Measurements from ENCODE around the gene UROC1. TPM values are rescaled to one million over a fixed set of nuclear protein-coding genes. Genes with fewer than 3 reads are reported as not detected.

Gene UROC1
- total RNA-seq, 2 donors from 2014 or later: not detected

DNA sequence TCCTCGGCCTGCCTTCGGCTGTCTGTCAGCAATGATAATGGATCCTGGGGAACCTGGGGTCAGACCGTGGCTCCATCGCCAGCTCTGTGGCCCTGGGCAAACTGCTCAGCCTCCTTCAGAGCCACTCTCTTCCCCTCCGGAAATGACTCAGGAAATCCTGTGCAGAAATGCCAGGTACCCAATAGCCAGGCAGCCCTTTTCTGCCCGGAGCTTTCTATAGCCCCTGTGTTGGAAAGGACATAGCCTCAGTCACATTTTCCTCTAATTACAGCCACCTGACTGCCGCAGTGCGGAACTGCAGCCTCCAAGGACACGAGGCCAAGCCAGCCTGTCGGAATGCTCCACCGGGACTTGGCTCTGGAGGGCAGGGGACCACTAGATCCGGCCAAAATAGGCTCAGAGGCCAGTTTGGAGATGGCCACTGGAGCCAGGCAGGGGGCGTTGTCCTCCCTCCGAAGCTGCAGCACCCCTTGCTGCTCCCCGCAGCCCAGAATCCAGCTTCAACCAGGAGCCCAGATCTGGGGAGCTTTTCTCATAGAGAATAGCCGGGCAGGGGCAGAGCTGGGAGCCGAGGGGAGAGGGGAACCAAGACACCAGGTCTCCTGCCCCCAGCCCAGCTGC is 30.3 kb downstream of the UROC1 start:
- intact Hi-C loops (cut with DNase I): no loop called here
- DNase-seq (peak; percentile 36), ATAC-seq (peak; percentile 41 to 58)

DNA sequence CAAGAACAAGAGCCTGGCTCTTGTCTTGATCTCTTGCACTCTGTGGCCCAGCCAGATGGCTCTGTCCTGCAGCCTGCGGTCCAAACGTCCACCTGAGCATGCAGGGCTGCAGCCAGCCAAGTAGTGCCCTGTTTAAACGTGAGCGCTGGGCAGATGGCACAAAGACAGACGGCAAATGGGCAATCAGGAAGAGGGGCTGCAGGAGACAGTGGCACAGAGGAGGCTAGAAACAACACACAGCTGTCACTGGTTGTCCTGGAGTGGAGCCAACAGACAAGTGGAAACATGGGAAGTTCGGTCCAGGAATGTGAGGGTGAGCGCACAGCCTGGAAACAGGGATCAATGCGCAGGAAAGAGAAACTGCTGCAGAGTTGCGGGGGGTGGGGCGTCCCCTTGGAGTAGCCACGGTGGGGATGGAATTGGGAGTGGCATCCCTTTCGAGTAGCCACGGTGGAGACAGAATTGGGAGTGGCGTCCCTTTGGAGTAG is 31.2 kb downstream of the UROC1 start:
- DNase-seq: no peak
- no peak for ATAC-seq
- intact Hi-C loops (cut with DNase I): no loop called here

DNA sequence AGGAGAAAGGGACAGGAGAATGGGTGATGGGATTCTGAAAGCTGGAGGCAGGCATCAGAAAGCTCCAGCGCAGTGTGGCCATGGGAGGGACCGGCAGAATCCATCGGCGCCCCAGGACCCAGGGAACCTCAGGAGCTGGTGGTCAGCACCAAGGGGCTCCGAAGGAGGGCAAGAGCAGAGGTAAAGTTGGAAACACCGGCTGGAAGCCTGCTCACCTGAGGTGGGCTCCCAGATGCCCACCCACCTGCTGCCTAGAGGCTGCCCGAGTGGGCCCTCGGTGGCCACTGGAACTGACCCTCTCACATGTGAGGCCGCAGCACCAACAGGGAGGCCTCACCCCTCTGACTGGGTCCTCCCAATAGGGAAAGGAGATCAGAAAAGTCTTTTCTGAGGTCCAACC is 31.6 kb downstream of the UROC1 start:
- ATAC-seq (no peak), DNase-seq (no peak)
- intact Hi-C loops (cut with DNase I): no loop called here

DNA sequence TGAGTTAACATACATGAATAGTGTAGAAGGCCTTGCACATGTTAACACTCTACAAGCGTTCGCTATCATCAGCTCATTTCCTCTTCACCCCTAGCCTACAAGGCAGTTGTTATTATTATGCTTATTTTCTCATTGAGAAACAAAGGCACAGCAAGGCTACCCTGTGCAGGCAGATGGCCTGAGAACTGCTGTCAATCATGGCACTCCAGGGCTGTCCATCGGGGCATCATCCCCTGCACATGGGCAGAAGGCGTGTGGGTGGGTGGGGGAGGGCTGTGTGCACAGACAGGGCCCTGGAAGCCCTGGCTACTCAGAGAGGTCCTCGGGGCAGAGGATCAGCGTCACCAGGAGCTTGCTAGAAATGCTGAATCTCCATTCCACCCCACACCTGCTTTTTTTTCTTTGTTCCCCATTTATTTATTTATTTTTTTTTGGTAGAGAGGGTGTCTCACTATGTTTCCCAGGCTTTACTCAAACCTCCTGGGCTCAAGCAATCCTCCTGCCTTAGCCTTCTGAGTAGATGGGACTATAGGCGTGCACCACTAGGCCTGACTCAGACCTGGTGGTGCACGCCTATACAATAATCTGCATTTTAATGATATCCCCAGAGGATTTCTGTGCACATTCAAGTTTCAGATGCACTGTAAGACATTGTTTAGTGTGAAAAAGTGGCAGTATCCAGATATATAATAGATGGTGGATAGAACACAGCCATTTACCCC is 32.2 kb downstream of the UROC1 start:
- DNase-seq: no peak
- no peak for ATAC-seq
- intact Hi-C loops (cut with DNase I): no loop called here

DNA sequence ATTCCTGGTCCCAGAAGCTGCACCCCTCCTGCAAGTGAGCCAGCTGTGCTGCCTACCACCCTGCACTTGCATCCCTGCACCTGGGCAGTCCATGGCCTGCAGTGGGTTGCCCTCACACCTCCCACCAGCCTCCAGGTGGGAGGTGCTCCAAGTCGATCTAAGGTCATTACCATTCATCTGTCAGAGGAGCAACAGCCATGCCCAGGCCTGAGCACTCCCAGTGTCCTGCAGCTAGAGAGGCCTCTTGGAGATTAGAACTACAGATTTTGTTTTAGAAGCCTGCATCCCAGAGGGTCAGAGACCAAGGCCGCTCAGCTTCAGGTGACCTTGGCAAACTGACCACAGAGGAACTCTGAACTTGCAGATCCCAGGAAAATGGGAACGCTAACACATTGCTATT is 32.9 kb downstream of the UROC1 start:
- ATAC-seq: no peak
- no peak for DNase-seq
- intact Hi-C loops (cut with DNase I): no loop called here

DNA sequence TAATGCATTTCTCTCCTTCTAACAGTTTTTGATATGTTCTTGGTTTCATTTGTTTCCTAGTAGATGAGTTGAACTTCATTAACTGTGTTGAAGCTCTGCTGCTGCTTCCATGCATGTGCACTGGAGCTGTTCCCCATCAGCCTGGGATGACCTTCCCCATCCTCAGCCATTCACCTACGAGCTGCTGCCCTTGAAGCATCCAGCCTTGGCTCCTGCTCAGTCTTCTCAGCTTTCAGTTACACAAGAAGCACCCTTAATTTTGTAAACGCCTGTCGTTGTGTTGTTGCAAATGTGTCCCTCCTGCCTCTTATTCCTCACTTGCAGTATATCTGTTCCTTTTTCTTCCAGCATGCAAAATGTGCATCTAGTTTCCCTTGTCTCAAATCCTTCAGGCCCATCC is 33.4 kb downstream of the UROC1 start:
- ATAC-seq (no peak), DNase-seq (no peak)
- intact Hi-C loops (cut with DNase I): no loop called here

DNA sequence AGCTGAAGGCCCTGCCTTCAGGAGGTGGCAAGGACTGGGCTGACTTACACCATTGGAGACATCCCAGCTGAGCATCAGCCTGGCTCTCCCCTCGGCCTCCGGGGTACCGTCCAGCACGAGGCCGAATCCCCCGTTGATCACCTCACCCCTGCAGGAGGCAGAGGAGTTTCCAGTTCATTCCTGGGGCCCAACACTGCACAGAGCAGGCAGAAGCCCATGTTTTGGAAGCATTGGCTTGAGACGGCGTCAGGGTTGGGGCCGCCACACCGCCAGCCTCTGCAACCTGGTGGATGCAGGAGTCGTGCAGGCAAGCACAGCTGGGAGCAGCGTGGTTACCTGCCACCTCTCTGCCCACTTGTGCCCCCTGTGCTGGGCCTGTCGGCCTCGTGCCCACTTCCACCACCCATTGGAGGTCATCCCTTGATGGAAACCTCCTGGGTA is 34.2 kb downstream of the UROC1 start:
- intact Hi-C loops (cut with DNase I): no loop called here
- DNase-seq (no peak), ATAC-seq (no peak)

DNA sequence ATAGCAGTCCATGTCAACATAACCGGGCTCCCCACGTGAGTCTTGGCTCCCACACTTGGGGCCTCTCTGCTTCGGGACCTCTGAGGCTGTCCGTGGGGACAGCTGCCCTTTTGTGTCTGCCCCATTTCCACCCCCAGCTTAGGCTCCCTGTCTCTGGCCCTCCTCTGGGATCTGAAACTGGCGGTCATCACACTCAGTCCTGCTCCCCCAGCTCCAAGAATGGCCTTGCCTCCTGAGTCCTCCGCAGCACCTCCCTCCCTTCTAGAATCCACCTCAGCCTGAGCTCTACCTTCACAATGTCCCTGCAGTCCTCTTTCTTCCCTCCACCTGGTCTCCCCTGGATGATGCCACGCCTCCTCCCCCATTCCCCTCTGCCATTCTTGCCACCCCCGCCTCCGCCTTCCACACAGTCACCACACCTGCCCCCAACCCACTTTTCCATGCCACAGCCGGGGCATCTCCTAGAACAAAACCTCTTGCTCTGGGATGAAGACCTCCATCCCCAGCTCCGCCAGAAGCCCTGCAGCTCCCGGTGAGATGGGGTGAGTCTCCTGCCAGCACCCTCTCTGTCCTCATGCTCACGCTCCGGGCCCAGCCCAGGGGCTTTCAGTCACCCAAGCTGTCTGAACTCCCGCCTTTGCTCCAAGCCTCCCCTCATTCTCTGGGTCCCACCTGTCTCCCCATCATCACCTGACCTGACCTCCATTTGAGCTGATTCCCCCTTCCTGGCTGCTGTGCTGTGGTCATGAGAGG is 34.9 kb downstream of the UROC1 start:
- intact Hi-C loops (cut with DNase I): no loop called here
- DNase-seq: no peak
- no peak for ATAC-seq

DNA sequence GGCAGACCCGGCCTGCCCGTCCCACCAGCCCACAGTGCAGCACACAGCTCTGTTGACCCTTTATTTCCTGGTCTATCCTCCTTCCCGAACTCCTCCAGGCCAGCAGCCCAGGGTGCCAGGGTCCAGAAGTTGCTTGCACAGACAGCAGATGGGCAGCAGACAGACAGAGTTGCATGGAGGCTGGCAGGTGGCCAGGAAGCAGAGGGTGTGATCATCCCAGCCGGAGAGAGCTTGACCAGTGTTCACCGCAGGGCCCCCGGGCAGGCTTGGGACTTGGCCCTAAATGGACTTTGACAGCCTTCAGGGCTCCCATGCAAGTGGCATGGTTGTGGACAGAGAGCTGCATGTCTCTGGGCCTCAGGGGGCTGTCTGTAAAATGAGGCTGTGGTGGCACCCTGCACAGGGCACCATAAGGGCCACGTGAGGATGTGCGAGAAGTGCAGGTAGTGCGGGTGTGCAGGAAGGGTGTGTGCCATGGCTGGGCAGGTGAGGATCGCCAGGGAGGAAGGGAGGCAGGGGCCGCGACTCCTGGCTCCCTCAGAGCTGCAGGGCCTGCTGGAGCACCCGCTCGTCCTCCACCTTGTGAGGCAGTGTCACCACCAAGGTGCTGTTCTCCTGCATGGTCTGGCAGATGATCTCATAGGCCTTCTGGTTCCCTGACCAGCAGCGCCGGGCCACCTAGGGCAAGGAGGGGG is 35.6 kb downstream of the UROC1 start:
- DNase-seq: peak; percentile 66
- intact Hi-C loops (cut with DNase I): no loop called here
- ATAC-seq: peak; percentile 17 to 55

DNA sequence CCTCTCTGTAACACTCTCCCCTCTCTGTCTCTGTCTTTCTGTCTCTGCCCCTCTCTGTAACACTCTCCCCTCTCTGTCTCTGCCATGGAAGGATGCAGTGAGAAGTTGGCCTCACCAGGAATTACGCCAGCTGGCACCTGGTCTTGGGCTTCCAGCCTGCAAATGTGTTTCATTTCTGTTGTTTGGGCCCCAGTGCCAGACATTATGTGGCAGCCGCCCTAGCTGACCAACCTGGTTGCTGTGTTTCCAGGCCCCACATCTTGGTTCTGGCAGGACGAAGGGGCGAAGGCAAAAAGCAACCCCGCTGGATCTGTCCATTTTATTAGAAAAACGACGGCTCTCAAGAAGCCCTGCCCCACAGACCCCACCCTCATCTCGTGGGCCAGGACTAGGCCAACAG is 36.7 kb downstream of the UROC1 start:
- DNase-seq: no peak
- ATAC-seq: no peak

DNA sequence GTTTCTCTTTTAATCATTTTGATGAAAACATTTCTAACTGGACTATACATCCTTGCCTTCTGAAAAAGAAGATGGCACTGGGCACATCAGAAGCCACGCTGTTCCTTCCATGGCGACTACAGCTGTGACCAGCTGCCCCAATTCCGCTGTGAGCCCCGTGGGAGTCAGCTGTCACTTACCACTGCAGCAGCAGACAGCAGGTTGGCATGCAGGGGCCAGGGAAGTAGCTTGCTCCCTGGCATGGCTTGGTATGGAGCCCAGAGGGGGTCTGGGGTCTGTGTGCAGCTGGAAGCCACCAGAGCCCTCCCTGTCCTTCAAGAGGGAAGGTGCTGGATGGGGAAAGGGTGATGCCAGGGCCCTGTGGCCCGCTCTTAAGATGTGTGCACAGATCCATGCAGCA is 37.4 kb downstream of the UROC1 start:
- no peak for DNase-seq
- no peak for ATAC-seq
- intact Hi-C loops (cut with DNase I): no loop called here

More for the DNA sequence above, 36.7 kb downstream of the UROC1 start:
- intact Hi-C loops (cut with DNase I): no loop called here

DNA sequence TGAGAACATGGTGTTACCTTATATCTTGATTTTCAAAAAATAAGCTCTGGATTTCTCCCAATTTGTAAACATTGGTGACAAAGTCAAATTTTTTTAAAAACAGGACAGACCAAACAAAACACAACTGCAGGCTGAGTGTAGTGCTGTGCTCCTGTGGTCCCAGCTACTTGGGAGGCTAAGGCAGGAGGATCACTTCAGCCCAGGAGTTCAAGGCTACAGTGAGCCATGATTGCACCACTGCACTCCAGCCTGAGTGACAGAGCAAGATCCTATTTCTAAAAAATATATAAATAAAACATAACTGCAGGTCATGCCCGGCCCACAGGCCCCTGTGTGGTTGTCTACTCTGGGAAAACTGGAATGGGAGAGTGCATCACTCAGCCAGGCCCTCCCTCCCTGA is 37.9 kb downstream of the UROC1 start:
- ATAC-seq (no peak), DNase-seq (no peak)

DNA sequence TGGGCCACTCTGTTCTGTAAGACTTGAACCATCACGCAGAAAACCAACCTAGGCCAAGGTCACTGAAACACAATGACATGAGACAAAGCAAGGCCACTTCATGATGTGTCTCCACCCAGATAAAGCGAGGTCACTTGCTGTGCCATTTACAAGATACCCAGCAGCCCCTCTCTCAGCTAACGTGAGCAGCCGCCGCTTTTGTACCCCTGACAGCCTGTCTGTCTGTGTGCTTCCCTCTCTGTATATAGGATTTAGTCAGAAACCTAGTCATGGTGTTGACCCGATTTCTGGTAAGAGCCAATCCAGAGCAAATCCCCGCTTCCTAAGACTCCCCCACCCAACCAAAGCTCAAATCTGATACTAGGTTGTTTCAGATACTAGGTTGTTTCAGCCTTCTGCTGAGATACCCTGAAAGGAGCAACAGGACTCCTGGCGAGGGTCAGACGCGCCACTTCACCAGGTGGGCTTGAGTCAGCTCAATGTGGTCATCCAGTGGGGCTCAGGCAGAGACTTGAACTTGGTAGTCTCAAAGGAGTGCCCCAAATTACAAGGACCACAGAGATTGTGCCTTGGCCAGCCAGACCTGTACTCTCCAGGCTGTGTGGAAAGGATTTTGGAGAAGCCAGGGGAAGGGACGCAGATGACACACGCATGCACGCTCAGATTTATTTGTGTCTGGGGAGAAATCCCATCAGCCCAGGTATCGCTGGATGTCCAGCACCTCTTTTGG is 38.8 kb downstream of the UROC1 start:
- no peak for DNase-seq
- intact Hi-C loops (cut with DNase I): no loop called here
- no peak for ATAC-seq

More for the DNA sequence above, 37.9 kb downstream of the UROC1 start:
- intact Hi-C loops (cut with DNase I): no loop called here

DNA sequence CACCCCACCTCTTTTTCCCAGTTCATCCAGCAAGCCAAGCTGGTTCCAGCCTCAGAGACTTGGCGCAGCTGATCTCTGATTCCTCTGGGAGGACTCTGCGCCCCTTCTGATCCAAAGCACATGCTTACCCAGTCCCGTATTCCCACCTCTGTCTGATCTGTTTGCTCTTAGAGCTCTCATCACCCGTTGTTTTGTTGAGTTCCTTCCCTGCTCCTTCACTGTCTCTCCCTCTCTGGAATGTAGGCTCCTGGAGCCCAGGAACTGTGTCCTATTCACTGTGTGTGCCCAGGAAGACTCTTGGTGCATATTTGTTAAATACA is 40.6 kb downstream of the UROC1 start:
- ATAC-seq: no peak
- intact Hi-C loops (cut with DNase I): no loop called here
- no peak for DNase-seq

DNA sequence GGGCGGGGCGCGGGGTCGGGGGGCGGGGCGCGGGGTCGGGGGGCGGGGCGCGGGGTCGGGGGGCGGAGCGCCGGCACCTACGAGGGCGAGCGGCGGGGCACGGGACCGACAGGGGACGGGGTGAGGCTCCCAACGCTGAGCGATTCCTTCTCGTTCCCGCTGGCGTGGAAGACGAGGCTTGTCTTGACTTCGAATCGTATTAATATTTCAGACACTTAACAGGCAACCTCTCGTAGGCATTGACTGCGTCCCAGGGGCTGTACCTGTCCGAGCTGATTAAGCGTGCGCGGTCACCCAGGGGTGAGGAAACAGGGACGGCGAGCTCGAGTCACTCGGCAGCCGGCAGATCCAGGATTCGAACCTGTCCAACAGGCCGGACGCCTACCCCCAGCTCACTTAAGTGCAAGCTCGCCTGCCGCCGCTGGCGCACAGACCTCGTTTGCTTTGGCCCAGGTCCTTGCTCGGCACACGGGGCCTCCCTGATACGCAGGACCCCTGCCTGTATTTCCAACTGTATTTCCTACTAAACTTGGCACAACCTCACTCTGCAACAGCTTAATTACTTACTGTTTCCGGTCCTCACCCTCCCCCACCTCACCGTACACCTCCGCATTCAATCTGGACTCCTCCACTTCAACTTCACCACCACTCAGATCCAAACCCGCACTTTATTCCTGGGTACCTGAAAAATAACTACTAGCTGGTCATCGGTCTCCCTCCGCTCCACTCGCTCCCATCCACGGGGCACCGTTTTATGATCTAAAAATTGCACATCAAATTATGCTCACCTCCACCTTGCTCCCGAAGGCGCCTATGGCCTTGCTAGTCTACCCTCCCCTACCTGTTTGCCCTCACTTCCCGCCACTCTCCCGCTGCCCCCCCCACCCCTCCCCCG is 41.2 kb downstream of the UROC1 start:
- DNase-seq (peak; percentile 67), ATAC-seq (peak; percentile 9 to 62)
- intact Hi-C loops (cut with DNase I): no loop called here

DNA sequence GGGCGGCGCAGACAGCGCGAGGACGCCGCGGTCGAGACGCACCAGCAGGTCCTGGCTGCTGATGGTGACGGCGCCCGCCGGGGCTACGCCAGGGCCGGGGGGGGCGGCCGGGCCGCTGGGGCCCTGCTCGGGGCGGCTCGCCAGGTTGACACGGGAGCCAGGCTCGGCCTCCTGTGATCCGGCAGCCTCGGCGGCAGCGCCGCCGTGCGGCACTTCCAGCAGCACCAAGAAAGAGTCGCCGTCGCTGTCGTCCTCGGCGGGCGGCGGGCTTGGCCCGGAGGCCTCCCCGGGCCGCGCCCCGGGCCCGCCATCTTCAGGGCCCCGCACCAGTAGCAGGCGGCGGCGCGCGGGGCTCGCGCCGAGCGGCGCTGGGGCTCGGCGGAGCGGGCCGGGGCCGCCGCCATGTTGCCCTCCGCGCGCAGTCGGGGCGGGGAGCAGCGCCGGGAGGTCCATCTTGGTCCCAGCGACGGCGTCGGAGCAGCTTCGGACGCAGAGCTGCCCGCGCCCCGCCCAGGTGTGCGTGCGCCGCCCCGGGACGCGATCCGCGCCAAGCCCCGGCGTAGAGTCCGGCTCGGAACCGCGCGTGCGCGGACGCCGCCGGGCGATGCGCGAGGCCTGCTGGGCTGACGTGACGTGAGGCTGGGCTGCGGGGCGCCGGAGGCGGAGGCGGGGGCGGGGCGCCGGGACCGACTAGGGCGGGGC is 42.0 kb downstream of the UROC1 start, which contains the start of gene ZXDC:
TSS of gene ZXDC (minus strand) at position 479 of the 702 bp plus-strand sequence. CDS start at position 453, 26 bp downstream.
- peak; percentile 96 for DNase-seq
- intact Hi-C loops (cut with DNase I): no loop called here

More for the DNA sequence above, 42.0 kb downstream of the UROC1 start, which contains the start of gene ZXDC:
- peak; percentile 87 to 95 for ATAC-seq
